Endometrial microvascular endothelial cells (primary cell): ENCODE data around the gene MCCD1. TPM values are rescaled to one million over a fixed set of nuclear protein-coding genes. Genes with fewer than 3 reads are reported as not detected.
"Not testable (repeated sequence)": the region's sequence is repeated elsewhere in the genome, so short reads cannot be mapped to it uniquely, and the experiment has no call there.

Experiments
- in situ Hi-C: cut with HindIII; loops from 2 replicates; pipeline ENCODE4 v1.10.0; 2017; ENCODE audit warnings: low sequenced_read_pairs, low pct_unique_long_range_greater_than_20kb; ENCODE audit errors: inconsistent ontology term
- total RNA-seq: library from RNA; depleted of rRNA; stranded (reverse); fragments of >200 nt; gene quantifications from one replicate; pipeline ENCODE4 v1.2.3, GENCODE V29; 2015; ENCODE audit errors: inconsistent ontology term

MCCD1 gene
- total RNA-seq, result not detected

GRCh38 chr6:31528821-31529328 lies at the start of gene MCCD1:
MCCD1 (plus strand) TSS chr6:31528962; CDS start chr6:31529015, 53 bp downstream.
- in situ Hi-C loops, result no loop called here

GRCh38 chr6:31479151-31479932 lies 49.4 kb upstream of the MCCD1 start:
- in situ Hi-C loops, result no loop called here

GRCh38 chr6:31479933-31480535 lies 48.7 kb upstream of the MCCD1 start:
- in situ Hi-C loops, result no loop called here

- in situ Hi-C loops, result no loop called here
These were observed 48.2 kb upstream of the MCCD1 start for GRCh38 chr6:31480574-31480973.

GRCh38 chr6:31483392-31483791 lies 45.4 kb upstream of the MCCD1 start:
- in situ Hi-C loops, result no loop called here

- in situ Hi-C loops, result no loop called here
These were observed 43.7 kb upstream of the MCCD1 start for GRCh38 chr6:31485055-31485454.

- in situ Hi-C loops, result not testable (repeated sequence)
These were observed 42.5 kb upstream of the MCCD1 start for GRCh38 chr6:31486065-31486837.

- in situ Hi-C loops, result not testable (repeated sequence)
These were observed 41.1 kb upstream of the MCCD1 start for GRCh38 chr6:31487674-31488073.

GRCh38 chr6:31489086-31489485 lies 39.7 kb upstream of the MCCD1 start:
- in situ Hi-C loops, result no loop called here

- in situ Hi-C loops, result no loop called here
These were observed 38.5 kb upstream of the MCCD1 start for GRCh38 chr6:31490115-31490873.

GRCh38 chr6:31493550-31493874 lies 35.2 kb upstream of the MCCD1 start:
- in situ Hi-C loops, result not testable (repeated sequence)

- in situ Hi-C loops, result no loop called here
These were observed 34.7 kb upstream of the MCCD1 start for GRCh38 chr6:31493875-31494694.

- in situ Hi-C loops, result no loop called here
These were observed 33.2 kb upstream of the MCCD1 start for GRCh38 chr6:31495580-31495979.

- in situ Hi-C loops, result not testable (repeated sequence)
These were observed 31.9 kb upstream of the MCCD1 start for GRCh38 chr6:31496826-31497225.

GRCh38 chr6:31497531-31498476 lies 31.0 kb upstream of the MCCD1 start, which contains the start of gene MICB:
MICB (plus strand) TSS chr6:31498145; CDS start chr6:31498194, 49 bp downstream.
- in situ Hi-C loops, result no loop called here

- in situ Hi-C loops, result no loop called here
These were observed 30.0 kb upstream of the MCCD1 start for GRCh38 chr6:31498748-31499147.

- in situ Hi-C loops, result not testable (repeated sequence)
These were observed 29.1 kb upstream of the MCCD1 start for GRCh38 chr6:31499648-31500047.
